Measurements from ENCODE around the gene CELA1.

DNA sequence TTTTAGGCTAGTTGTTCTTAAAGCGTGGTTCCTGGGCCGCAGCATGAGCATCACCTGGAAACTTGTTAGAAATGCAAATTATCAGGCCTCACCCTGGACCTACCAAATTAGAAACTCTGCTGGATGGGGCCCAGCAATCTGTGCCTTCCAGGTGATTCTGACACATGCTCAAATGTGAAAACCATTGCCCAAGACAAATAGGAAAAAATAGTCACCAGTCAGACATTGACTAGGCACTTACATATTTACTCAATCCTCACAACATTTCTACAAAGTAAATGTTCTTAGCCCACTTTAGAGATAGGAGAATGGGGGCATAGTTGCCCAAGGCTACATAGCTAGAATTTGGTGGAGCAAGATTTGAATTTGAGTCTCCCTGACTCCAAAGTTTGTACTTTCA is 3.3 kb downstream of the CELA1 start:
- TF ChIP-seq SUZ12 (IDR thresholded peaks at IDR 0.05; ENCODE audit: extremely low read depth, insufficient read depth, insufficient read length) (no peak), ZNF274 (IDR thresholded peaks at IDR 0.05; ENCODE audit: low read depth, low read length) (no peak)

Data from NT2/D1 (cell line).